Hepatocyte (in vitro differentiated cells): ENCODE results near the gene IL4I1. TPM values are rescaled to one million over a fixed set of nuclear protein-coding genes. Genes with fewer than 3 reads are reported as not detected.

ENCODE experiments used
- DNase-seq: peaks from one replicate; pipeline ENCODE4 v3.0.0-alpha.2; 2016; ENCODE audit warnings: low spot score
- H2AFZ ChIP-seq: fragments of 200-600 bp; sonication (generic); 2 replicates; pipeline ENCODE4 v1.6.0; 2016; ENCODE audit warnings: antibody characterized with exemption, mild to moderate bottlenecking
- H3K27ac ChIP-seq: fragments of 200-600 bp; sonication (generic); 2 replicates; pipeline ENCODE4 v1.5.1; 2016; ENCODE audit warnings: mild to moderate bottlenecking
- H3K27me3 ChIP-seq: fragments of 200-600 bp; sonication (generic); 2 replicates; pipeline ENCODE4 v1.6.1; 2016
- H3K36me3 ChIP-seq: fragments of 200-600 bp; sonication (generic); replicated peaks from 2 replicates; pipeline ENCODE4 v1.5.1; 2016; ENCODE audit warnings: low read depth; ENCODE audit not compliant: insufficient read depth
- H3K4me1 ChIP-seq: fragments of 200-600 bp; sonication (generic); 2 replicates; pipeline ENCODE4 v1.5.1; 2016; ENCODE audit warnings: mild to moderate bottlenecking, moderate library complexity; ENCODE audit not compliant: insufficient read depth
- H3K4me2 ChIP-seq: fragments of 200-600 bp; sonication (generic); 2 replicates; pipeline ENCODE4 v1.6.0; 2016
- H3K4me3 ChIP-seq: fragments of 200-600 bp; sonication (generic); 2 replicates; pipeline ENCODE4 v1.5.1; 2016; ENCODE audit warnings: mild to moderate bottlenecking
- H3K79me2 ChIP-seq: fragments of 200-600 bp; sonication (generic); 2 replicates; pipeline ENCODE4 v1.6.0; 2017; ENCODE audit warnings: mild to moderate bottlenecking
- H3K9me2 ChIP-seq: fragments of 200-600 bp; sonication (generic); replicated peaks from 2 replicates; pipeline ENCODE4 v1.6.0; 2017; ENCODE audit warnings: mild to moderate bottlenecking; ENCODE audit not compliant: insufficient read depth
- H3K9me3 ChIP-seq: fragments of 200-600 bp; sonication (generic); 2 replicates; pipeline ENCODE4 v1.5.1; 2016; ENCODE audit warnings: low read depth, mild to moderate bottlenecking
- H4K20me1 ChIP-seq: fragments of 200-600 bp; sonication (generic); 2 replicates; pipeline ENCODE4 v1.6.0; 2016; ENCODE audit warnings: mild to moderate bottlenecking; ENCODE audit not compliant: insufficient read depth, poor library complexity, severe bottlenecking
- CTCF ChIP-seq: fragments of 200-600 bp; sonication (generic); IDR thresholded peaks from 2 replicates; pipeline ENCODE4 v1.5.1; 2016; ENCODE audit warnings: antibody characterized with exemption, mild to moderate bottlenecking; ENCODE audit not compliant: poor library complexity
- EZH2 ChIP-seq: fragments of 200-600 bp; sonication (generic); IDR thresholded peaks from 2 replicates; pipeline ENCODE4 v1.6.1; 2016; ENCODE audit warnings: antibody characterized with exemption, mild to moderate bottlenecking, borderline replicate concordance
- EZH2phosphoT487 ChIP-seq: fragments of 200-600 bp; sonication (generic); IDR thresholded peaks from one replicate; pipeline ENCODE4 v1.6.1; 2018; ENCODE audit warnings: antibody characterized with exemption, mild to moderate bottlenecking, low read depth, moderate library complexity; ENCODE audit not compliant: unreplicated experiment, severe bottlenecking
- WGBS: methylation state at CpG from one replicate; pipeline ENCODE4 v1.1.6; 2016; ENCODE audit warnings: low lambda C conversion rate; ENCODE audit errors: missing lambda C conversion rate; 5-methylcytosine and 5-hydroxymethylcytosine counted together
- polyA plus RNA-seq: library from polyadenylated mRNA; unstranded; fragments of >200 nt; fragmentation: Nextera tagmentation; extraction: Ambion mirVana; gene quantifications from 2 replicates; pipeline ENCODE4 v1.2.1, GENCODE V29; 2016
- total RNA-seq: library from RNA; depleted of rRNA; stranded (reverse); fragments of >200 nt; gene quantifications from 2 replicates; pipeline ENCODE4 v1.2.3, GENCODE V29; 2014

IL4I1 gene
- total and polyA plus RNA-seq, 2 experiments from 2014 or later, result 0.33 to 0.60 TPM

- no peaks in the 10 kb centered on the region for H3K79me2 ChIP-seq
- H3K36me3 ChIP-seq, result no peaks in the 10 kb centered on the region
- no peak overlapping the region for H3K4me3 ChIP-seq
- H3K4me1 ChIP-seq, result no peaks in the 10 kb centered on the region
- H3K27me3 ChIP-seq, result no peaks in the 10 kb centered on the region
- TF ChIP-seq EZH2phosphoT487, result no peak
- no peak for TF ChIP-seq EZH2
- no peak for TF ChIP-seq CTCF
- 85% methylated on average over 6 of the region's 6 CpGs for WGBS
- H3K27ac ChIP-seq, result no peak overlapping the region
- no peaks in the 10 kb centered on the region for H4K20me1 ChIP-seq
- H2AFZ ChIP-seq, result no peak overlapping the region
- H3K9me3 ChIP-seq, result no peaks in the 10 kb centered on the region
- H3K9me2 ChIP-seq, result no peaks in the 10 kb centered on the region
- H3K4me2 ChIP-seq, result no peak overlapping the region
- DNase-seq, result no peak
Measured at GRCh38 chr19:49904136-49904535, 7.4 kb upstream of the IL4I1 start.

GRCh38 chr19:49895566-49896297 lies 955 bp downstream of the IL4I1 start:
- 79% methylated on average over 16 of the region's 17 CpGs for WGBS

GRCh38 chr19:49894879-49895565 lies 1.7 kb downstream of the IL4I1 start:
- Histone ChIP-seq H3K4me2 (no peak overlapping the region), H3K4me1 (peaks cover 4% of the 10 kb centered on the region), H2AFZ (no peak overlapping the region), H3K27ac (no peak overlapping the region), H3K36me3 (no peaks in the 10 kb centered on the region), H4K20me1 (no peaks in the 10 kb centered on the region), H3K27me3 (no peaks in the 10 kb centered on the region), H3K79me2 (no peaks in the 10 kb centered on the region), H3K9me3 (no peaks in the 10 kb centered on the region), H3K4me3 (no peak overlapping the region), H3K9me2 (no peaks in the 10 kb centered on the region)
- no peak for DNase-seq
- TF ChIP-seq CTCF, result no peak
- TF ChIP-seq EZH2, result no peak
- TF ChIP-seq EZH2phosphoT487, result no peak
- WGBS, result 88% methylated on average over 13 of the region's 17 CpGs

More at GRCh38 chr19:49895566-49896297, 955 bp downstream of the IL4I1 start:
- Histone ChIP-seq H3K36me3 (no peaks in the 10 kb centered on the region), H3K9me2 (no peaks in the 10 kb centered on the region), H3K4me3 (no peak overlapping the region), H4K20me1 (no peaks in the 10 kb centered on the region), H3K4me1 (no peaks in the 10 kb centered on the region), H3K27ac (no peak overlapping the region), H3K27me3 (no peaks in the 10 kb centered on the region), H3K4me2 (no peak overlapping the region), H3K9me3 (no peaks in the 10 kb centered on the region), H3K79me2 (no peaks in the 10 kb centered on the region), H2AFZ (no peak overlapping the region)
- TF ChIP-seq EZH2, result no peak
- TF ChIP-seq EZH2phosphoT487, result no peak
- TF ChIP-seq CTCF, result no peak
- no peak for DNase-seq
